ENCODE data around the gene PRSS3.
"Not testable (repeated sequence)": the region's sequence is repeated elsewhere in the genome, so short reads cannot be mapped to it uniquely, and the experiment has no call there.

PRSS3 gene

GRCh38 chr9:33786681-33787080, 8.7 kb upstream of the PRSS3 start:
- DNase-seq, result no peak

DNA sequence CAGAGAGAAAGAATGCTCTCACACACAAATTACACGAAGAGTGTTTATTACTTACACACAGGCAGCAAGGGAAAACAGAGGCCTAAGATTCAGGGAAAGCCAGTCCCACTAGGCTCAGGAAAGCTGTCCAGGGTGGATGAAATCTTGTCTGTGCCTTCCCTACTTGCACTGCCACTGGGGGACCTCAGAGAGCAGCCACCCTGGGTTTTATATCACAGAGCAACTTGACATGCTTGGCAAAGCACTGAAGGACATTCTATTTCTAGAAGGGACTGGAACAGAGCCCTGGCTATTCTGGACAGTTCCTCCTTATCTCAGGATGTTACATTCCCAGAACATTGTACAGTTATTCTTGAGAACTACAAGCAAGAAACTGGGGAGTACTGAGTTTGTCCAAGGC, 7.5 kb upstream of the PRSS3 start:
- no peak for DNase-seq

- not testable (repeated sequence) for DNase-seq
Measured at GRCh38 chr9:33789429-33789828, 5.9 kb upstream of the PRSS3 start.

- DNase-seq, result peak; percentile 63
Measured at GRCh38 chr9:33791117-33791516, 4.2 kb upstream of the PRSS3 start.

- DNase-seq, result not testable (repeated sequence)
Measured at GRCh38 chr9:33793496-33793895, 1.9 kb upstream of the PRSS3 start.

- DNase-seq, result no peak
Measured at GRCh38 chr9:33794560-33794959, 801 bp upstream of the PRSS3 start.

GRCh38 chr9:33795819-33796218, 458 bp downstream of the PRSS3 start:
- no peak for DNase-seq

DNA sequence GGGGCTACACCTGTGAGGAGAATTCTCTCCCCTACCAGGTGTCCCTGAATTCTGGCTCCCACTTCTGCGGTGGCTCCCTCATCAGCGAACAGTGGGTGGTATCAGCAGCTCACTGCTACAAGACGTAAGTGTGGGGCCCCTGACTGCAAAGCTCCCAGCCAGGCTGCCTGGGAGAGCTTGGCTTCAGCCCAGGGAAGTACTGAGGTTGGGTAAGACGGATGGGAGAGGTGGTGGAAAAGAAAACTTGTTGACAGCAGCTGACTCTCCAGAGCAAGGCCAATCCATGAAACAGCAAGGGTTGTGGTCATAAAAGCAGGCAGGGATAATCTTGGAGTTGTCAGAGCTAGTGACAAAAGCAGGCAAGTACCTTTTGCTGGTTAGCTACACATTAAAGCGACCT, 1.3 kb downstream of the PRSS3 start:
- DNase-seq, result not testable (repeated sequence)

DNA sequence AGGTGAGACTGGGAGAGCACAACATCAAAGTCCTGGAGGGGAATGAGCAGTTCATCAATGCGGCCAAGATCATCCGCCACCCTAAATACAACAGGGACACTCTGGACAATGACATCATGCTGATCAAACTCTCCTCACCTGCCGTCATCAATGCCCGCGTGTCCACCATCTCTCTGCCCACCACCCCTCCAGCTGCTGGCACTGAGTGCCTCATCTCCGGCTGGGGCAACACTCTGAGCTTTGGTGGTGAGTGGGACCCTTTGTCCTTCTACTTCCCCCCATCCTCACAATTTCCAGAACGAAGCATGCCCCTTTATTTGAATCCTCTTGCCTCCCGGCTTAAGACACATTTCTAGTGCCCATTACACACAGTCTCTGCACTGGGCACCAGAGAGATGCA, 2.5 kb downstream of the PRSS3 start:
- no peak for DNase-seq

- DNase-seq, result no peak
Measured at GRCh38 chr9:33798545-33798944, 3.2 kb downstream of the PRSS3 start.

DNA sequence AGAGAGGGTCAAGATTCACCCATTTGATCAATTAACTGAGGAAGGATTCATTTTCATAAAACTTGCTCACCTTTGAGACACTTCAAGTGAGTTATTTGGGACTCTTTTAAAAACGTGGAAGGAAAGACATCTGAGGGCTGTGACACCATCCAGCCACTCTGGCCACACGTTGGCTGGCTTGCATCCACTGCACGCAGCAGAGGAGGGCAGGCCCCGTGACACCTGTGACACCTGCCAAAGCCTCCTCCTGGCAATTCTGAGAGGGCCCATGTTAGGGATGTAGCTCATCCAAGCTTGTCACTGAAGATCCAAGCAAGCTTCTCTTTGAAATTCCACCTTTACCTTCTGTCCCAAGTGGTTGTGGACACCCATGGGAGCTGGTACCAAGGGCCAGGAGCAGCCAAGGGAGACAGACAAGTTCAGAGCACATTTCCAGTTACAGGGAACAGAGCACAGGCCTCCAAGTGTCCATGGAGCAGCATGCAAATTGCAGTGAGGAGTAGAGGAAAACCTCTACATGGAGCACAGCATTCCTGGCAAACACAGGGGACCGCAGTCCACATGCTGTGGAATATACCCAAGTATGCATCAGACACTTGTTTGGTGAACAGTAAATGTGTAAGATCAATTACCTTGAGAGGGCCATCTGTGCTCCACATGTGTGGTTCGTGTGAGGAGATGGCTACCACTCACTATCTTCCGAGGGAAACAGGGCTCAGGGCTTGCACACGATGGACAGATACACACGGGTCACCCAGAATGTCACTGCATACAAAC, 4.8 kb downstream of the PRSS3 start:
- DNase-seq, result no peak

DNA sequence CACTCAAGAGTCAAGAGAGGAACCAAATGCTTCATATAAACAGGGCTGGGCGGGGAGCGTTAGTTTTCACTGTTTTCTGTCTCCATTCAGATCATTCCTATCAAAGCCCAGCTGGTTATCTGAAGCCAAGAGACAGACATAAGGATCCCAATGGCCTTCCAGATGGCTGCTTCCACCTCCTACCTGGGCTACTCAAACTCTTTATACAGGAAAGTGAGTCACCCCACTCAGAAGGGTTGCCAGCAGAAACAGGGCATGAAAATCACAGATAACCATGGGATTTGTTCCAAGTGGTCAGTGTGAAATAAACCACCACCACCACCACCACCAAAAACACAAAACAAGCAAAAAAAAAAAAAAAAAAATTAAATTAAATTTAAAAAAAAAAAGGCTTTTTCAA, 5.5 kb downstream of the PRSS3 start:
- no peak for DNase-seq

GRCh38 chr9:33801943-33802500, 6.7 kb downstream of the PRSS3 start:
- not testable (repeated sequence) for DNase-seq

DNA sequence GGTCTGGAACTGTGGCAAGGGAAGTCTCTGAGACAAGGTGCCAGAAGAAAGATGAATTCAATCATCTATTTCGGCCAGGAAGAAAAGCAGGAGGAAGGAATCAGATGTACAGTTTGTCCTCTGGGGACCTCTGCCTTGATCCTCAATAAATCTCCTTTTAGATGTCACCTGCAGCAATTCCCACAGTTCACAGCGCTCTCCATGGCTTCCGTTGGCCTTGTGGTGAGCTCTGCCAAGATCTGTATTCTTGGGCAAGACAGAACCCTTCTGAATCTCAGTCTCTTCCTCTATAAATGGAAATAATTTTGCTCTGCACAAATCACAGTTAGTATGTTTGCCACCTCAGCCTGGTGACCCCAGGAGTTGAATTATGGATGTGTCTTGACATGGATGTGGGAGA, 8.8 kb downstream of the PRSS3 start:
- DNase-seq, result not testable (repeated sequence)

DNA sequence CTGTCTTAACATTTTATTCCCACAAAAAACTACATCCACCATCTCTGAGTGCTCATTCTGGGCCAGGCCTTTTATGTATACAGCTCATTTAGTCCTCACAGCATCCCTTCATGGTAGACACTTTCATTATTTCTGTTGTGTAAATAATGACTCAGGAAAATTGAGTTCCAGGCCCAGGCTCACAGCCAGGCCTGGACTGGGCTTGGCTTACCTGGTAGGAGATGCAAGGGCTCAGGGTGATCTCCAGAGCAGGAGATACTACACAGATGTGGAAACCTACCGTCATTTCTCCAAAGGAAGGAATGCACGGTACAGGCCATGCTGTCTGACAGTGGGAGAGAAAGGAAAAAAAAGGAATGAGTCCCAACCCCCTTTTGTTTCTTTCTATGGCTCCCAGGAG, 11.8 kb downstream of the PRSS3 start:
- DNase-seq, result not testable (repeated sequence)

DNA sequence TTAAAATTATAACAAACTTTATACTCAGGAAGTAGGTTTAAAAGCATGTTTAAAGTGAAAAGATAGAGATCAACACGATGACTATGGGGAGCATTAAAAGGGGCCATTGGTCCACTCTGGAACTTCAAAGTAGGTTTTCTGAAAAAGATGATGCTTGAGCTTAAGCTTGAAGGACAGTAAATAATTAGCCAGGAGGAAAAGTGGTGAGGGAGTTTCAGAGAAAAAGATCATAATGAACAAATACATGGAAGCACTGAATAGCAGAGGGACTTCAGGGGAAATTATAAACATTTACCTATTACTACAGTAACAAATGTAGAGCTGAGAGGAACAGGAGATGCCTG, 13.6 kb downstream of the PRSS3 start:
- not testable (repeated sequence) for DNase-seq

- DNase-seq, result no peak
Measured at GRCh38 chr9:33809506-33809905, 14.1 kb downstream of the PRSS3 start.

GRCh38 chr9:33813712-33814641, 18.6 kb downstream of the PRSS3 start:
- peak; percentile 60 for DNase-seq

GRCh38 chr9:33815781-33816180, 20.4 kb downstream of the PRSS3 start:
- DNase-seq, result no peak

GRCh38 chr9:33816327-33817252, 21.2 kb downstream of the PRSS3 start, which contains the start of gene UBE2R2:
Gene UBE2R2 (plus strand): TSS chr9:33817160. CDS start chr9:33817758, 598 bp downstream.
- peak; percentile 94 for DNase-seq

GRCh38 chr9:33817327-33818166, 22.2 kb downstream of the PRSS3 start:
- peak; percentile 78 for DNase-seq

Data from fibroblast of skin of scalp (primary cell).